ENCODE data around the gene EFCAB8.

EFCAB8 gene

GRCh38 chr20:33009214-33010132, 150.8 kb downstream of the EFCAB8 start:
- Histone ChIP-seq H3K9me3 (ENCODE audit: insufficient read depth, low read depth, low read length) (no peaks in the 10 kb centered on the region; the same call in 1 of the 2 replicates), H3K4me3 (ENCODE audit: low read length) (no peak overlapping the region), H3K27me3 (ENCODE audit: insufficient read depth, low read length) (no peaks in the 10 kb centered on the region), H3K4me1 (ENCODE audit: insufficient read depth, low read length) (no peaks in the 10 kb centered on the region), H3K36me3 (ENCODE audit: insufficient read depth, low read depth, low read length) (no peaks in the 10 kb centered on the region), H3K9ac (ENCODE audit: low read depth, low read length) (no peak overlapping the region), H3K27ac (ENCODE audit: low read length) (no peak overlapping the region)

- Histone ChIP-seq H3K27ac (ENCODE audit: low read length) (no peak overlapping the region), H3K9me3 (ENCODE audit: insufficient read depth, low read depth, low read length) (no peaks in the 10 kb centered on the region; the same call in 1 of the 2 replicates), H3K36me3 (ENCODE audit: insufficient read depth, low read depth, low read length) (no peaks in the 10 kb centered on the region), H3K4me1 (ENCODE audit: insufficient read depth, low read length) (no peaks in the 10 kb centered on the region), H3K9ac (ENCODE audit: low read depth, low read length) (no peak overlapping the region), H3K27me3 (ENCODE audit: insufficient read depth, low read length) (no peaks in the 10 kb centered on the region), H3K4me3 (ENCODE audit: low read length) (no peak overlapping the region)
These were observed 151.4 kb downstream of the EFCAB8 start for GRCh38 chr20:33010133-33010504.

GRCh38 chr20:33010674-33011449, 152.1 kb downstream of the EFCAB8 start:
- Histone ChIP-seq H3K27ac (ENCODE audit: low read length) (no peak overlapping the region), H3K4me3 (ENCODE audit: low read length) (no peak overlapping the region), H3K4me1 (ENCODE audit: insufficient read depth, low read length) (no peaks in the 10 kb centered on the region), H3K9ac (ENCODE audit: low read depth, low read length) (no peak overlapping the region), H3K27me3 (ENCODE audit: insufficient read depth, low read length) (no peaks in the 10 kb centered on the region), H3K9me3 (ENCODE audit: insufficient read depth, low read depth, low read length) (no peaks in the 10 kb centered on the region), H3K36me3 (ENCODE audit: insufficient read depth, low read depth, low read length) (no peaks in the 10 kb centered on the region)
